ENCODE data around the gene SMURF1.

Gene SMURF1

DNA sequence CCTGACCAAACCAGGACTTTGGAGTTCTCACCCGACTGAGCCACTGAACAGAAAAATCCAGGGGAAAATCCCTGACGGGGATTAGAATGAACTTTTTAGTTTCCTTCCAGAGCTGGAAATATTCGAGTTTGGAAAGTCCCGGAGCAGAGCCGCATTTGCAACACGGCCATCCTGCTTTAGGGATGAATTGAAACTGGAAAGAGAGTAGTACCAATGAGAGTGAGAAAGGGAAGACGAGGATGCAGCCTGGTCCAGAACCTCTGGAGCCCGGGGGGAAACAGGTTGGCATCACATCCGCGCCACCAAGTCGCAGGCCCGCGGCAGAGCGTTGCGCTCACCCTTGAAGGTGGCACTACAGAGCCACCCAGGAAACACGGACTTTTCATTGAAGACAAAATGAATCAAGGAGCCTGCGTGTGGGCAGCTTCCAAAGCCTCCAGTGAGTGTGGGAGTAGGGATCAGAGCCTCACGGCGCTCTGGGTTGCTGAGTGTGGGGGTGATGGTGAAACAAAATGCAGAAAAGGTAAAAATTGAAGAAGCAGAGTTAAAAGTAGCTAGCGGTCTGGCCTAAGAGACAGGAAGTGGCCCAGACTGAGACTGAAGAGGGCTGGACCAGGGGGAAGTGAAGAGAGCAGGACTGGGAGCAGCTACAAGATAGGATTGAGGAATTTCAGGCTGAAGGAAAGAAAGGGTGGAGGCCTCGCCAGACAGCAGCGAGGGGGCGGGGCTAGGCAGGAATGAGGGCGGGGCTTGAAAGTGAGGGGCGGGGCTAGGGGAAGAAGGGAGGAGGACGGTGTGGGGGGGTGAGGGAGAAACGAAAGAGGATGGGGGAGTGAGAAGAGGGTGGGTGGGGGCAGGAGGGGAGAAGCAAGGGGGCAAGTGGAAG, 1.8 kb downstream of the SMURF1 start:
- DNase-seq = peak; percentile 65

DNA sequence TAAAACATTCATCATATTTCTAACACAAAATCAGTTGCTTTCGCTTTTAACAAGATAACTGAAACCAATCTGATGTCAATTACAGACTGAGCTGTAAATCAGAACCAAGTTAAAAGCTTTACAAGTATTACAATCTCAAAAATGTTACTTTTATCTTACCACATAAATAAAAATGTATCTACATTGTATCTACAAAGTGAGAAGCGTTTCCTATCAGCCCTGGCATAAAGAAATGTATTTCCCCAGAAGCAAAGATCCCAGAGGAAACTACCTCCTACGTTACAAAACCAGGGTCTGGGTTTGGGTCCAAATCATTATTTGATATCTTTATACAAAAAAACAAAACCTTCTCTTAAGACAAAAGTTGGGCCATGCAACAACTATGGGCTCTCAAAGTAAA, 2.6 kb downstream of the SMURF1 start:
- no peak for DNase-seq

DNA sequence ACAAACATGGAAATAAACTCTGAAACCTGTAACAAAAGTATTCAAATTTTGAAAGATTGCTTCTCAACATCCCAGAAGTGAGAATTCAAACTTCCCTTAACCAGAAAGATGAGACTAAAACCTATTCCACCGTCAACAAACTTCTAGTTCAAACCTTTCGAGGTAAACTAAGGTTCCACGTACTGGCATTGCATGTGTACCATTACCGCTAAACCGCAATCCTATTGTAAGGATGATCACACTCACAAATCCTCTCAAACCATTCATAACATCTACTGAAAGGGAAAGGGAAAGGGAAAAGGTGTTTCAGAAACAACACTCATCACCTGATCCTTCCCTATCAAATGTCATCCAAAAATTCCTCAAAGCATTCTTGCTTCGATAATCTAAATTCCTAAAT, 3.1 kb downstream of the SMURF1 start:
- DNase-seq = no peak

DNA sequence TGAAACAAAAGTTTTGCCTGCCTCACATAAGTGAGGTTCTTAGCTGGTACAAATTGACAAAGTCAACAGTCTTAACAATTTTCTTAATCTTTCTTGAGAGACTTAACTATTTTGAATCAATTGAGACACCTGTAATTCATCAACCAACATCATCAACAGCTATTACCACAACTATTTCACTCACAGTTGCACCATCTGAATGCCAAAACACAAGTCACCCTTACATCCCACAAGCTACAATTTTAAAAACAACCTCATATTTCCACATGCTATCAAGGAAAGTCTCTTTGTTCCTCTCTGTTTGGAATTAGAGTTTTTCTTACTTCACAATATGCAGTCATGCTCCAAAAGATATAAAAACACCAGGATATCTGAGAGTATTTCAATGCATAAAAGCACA, 4.9 kb downstream of the SMURF1 start:
- no peak for DNase-seq

DNA sequence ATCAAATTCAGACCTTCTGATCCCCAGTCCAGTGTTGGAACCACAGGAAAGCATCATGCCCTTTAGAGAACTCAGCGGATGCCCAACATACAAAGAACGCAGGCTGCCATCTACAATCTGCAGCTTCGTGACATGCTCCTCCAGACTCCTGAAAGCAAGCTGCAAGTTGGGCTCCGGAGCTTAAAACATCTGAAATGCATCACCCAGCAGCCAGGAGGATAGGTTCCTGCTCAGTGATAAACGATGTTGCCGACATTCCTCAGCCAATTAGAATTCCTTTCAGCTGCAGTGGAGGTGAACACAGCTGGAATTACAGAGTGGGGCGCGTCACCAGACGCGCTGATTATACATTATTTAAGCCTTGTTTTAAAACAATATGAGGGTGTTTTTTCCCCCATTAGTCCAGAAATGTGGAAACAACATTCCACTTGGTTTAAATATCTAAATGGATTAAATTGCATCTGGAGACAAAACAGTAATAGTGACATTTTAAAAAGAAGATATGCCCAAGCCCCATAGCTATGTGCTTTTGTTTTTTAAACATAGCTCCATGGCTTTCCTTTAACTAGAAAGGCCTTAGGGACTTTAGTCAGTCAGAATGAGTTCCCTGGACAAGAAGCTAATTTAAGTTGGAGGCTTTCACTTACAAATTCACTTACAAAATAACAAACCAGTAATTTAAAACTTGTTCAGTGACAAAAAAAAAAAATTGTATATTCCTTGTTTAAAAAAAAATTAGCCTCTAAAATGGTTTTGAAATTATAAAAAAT, 6.3 kb downstream of the SMURF1 start:
- no peak for DNase-seq

DNA sequence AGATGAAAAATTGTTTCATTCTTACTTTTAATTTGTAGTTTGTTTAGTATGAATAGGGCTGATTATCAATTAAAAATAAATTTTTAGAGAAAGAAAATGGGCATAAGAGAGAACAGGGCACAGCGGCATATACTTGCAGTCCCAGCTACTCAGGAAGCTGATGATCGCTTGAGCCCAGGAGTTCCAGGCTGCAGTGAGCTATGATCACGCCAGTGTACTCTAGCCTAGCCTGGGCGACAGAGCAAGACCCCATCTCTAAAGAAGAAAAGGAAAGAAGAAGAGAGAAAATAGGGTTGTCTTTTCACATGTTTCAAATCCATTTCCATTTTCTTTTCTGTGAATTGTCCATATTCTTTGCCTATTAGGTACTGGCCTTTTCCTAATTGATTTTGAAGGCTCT, 8.0 kb downstream of the SMURF1 start:
- no peak for DNase-seq

DNA sequence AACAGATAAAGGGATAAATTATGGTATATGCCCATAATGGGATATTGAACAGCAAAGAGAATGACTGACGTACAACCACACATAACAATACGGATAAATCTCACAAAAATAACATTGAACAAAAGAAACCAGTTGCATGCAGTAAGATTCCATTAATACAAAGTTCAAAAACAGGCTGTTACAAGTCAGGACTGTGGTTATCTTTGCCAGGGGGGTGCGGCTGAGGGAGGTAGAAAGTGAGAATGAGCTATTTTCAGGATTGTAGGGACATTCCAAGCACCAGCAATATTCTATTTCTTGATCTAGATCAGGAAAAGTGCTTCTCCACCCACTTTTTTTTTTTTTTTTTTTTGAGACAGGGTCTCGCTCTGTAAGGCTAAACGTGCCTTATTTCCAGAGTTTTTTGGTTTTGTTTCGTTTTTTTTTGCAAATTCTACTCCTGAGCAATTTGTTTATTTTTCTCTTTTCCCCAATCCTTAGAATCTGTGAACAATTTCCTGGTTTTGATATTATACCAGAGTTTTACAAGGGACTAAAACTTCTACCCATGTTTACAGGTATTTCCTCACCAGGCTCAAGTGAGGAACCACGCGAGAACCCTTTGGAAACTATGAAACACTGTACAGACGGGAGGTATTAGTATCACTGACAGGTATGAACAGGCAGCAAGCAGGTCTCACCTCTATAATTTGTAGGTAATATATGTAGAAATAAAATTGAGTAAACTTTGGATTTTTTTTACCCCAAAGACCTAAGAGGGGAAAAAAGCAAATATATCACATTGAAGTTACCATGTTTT, 9.9 kb downstream of the SMURF1 start:
- DNase-seq = no peak

DNA sequence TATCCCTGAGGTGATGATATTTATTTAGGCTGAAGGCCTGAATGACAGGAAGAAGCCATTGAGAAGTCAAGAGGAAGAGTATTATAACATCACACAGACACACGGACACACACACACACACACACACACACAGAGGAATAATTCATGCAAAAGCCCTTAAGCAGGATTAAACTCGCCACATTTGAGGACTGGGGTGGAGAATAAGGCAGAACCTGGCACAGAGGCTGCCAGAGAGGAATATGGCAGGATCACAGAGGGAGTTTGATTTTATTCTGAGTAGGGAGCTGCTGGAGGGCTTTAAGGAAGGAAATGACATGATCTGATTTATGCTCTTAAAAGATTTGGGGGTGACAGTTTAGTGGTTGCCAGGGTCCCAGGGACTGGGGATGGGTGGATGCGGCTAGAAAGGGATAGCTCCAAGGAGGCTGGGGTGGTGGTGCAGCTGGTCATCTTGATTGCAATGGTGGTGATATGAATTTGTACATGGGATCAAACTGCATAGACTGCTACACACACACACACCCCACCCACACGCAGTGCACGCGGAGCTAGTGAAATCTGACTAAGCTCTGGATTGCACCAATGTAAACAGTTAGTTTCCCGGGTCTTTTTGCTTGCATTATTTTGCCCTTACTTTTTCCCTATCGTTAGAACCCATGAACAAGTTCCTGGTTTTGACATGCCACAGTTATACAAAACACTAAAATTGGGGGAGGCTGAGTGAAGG, 11.2 kb downstream of the SMURF1 start:
- DNase-seq = no peak

DNA sequence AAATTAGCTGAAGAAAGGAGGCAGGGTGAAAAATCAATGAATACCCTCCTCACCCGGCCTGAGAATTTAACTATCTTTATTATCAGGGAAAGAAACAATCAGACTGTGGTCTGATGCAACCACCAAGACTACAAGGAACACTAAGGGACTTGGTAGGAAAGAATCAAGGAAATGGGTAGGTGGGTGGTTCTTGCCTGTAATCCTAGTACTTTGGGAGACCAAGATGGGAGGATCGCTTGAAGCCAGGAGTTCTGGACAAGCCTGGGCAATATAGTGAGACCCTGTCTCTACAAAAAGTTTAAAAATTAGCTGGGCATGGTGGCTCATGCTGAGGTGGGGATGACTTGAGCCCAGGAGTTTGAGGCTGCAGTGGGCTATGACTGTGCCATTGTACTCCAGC, 12.6 kb downstream of the SMURF1 start:
- DNase-seq = no peak

DNA sequence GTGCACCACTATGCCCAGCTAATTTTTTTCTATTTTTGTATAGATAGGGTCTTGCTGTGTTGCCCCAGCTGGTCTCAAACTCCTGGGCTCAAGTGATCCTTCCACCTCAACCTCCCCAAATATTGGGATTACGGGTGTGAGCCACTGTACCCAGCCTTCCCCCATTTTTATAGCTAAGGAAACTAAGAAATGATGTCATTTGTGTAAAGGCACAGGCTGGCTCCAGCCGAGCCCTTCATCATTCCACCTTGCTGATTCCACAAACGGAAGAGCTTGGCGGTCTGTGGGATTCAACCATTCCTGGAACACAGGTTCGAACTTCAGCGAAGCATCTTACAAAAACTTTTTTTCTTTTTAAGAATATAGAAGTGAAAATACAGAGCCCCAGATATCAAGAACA, 14.4 kb downstream of the SMURF1 start:
- no peak for DNase-seq

DNA sequence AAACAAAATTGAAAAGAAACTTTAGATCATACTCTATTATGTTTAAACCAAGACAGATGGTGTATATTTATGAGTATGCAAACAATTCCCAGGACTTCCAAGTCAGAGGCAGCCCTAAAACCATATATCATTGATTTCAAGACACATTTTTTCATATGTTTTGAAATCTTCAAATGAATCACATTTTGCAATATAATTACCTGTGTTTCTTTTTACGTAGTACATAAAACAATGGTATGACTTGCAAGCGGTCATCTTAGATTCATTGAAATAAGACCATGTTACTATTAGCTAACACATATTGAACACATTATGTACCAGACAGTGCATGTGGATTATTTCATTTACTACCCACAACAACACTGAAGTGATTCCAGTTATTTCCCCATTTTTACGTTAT, 14.9 kb downstream of the SMURF1 start:
- no peak for DNase-seq

DNA sequence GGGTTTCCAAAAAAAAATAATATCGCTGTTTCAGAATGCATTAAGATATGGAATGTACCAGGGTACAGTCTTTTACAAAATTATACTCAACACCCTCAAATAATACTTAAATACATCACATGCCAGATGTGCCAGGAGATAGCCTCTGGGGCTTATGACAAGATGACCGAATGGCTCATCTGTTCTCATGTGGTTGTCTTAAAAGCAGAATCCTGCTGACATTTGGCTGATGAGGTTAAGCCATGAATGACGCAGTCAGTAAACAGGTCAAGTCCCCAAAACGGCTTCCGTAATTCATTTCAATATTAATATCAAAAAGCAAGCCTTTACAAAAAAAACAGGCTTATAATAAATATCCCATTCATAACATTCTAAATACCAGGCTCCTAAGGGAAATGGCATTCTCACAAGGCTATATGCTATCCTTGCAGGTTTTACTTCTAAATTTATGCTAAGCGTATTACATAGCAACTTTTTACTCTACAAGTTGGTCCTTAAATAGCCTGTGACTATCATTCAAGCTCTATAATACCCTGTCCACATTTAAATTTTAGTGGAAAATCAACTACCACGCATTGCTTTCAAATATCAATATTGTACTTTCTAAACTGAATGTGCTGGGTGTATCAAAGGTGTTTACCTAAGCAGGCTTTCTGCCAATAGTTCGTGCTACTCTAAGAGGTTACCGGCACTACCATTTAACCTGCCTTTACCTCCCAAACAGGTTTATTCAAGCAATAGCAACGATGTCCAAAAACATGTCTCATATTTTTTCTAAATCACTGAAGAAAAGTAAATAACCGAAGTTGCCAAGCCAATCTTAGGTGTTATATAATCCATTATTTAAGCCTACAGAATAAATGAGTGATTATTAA, 15.6 kb downstream of the SMURF1 start:
- no peak for DNase-seq

DNA sequence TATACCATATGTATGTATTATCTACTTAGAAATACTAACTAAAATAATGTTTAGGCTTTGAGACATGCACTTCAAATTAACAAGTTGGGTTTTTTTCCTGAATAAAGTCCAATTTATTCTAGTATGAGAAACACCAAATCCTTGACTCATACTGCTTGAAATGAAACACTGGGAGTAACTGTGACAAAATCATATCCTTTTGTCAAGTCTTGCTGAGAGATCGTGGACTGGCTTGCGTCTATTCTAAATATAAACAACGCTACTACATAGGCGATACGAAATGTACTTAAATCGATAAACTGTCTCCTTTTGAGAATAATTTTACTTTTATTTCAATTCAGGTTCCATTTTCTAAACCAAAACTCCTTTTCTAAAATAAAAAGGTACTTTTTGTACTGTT, 16.3 kb downstream of the SMURF1 start:
- no peak for DNase-seq

DNA sequence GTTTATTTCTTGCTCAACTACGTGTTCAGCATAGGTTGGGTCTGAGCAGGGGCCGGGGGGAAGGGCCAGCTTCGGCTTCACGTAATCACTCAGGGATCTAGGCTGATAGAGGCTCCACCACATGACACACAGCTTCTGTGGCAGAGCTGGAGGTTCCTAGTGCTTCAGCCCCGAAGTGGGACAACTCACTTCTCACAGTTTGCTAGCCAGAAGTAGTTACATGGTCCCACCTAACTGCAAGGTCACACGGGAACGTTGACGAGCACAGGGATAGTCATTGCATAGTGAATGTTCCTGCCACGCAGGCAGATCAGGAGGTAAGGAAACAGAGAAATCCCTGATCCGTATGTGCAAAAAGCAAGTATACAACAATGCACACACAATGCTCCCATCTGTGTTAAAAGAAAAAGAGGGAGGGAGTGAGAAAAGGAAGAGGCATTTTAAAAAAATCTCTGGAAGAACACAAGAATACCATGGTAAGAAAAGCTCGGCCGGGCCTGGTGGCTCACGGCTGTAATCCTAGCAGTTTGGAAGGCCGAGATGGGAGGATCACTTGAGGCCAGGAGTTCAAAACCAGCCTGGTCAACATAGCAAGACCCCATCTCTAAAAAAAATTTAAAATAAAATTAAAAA, 16.9 kb downstream of the SMURF1 start:
- no peak for DNase-seq

DNA sequence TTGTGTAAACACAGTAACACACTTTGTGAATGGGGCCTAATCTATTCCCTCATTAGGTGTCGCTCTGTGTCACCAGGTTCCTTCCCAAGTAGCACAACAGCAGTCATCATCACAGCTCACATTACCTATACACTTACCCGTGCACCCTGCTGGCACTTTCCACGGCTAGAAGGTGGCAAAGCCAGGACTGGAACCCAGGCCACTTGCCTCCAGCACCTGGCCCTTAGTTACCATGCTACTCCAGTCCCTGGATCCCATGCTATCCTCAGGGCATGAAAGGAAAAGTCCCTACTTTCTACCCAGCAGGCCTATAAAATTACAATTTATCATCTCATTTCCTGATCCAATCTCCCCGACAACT, 18.4 kb downstream of the SMURF1 start:
- DNase-seq = no peak

DNA sequence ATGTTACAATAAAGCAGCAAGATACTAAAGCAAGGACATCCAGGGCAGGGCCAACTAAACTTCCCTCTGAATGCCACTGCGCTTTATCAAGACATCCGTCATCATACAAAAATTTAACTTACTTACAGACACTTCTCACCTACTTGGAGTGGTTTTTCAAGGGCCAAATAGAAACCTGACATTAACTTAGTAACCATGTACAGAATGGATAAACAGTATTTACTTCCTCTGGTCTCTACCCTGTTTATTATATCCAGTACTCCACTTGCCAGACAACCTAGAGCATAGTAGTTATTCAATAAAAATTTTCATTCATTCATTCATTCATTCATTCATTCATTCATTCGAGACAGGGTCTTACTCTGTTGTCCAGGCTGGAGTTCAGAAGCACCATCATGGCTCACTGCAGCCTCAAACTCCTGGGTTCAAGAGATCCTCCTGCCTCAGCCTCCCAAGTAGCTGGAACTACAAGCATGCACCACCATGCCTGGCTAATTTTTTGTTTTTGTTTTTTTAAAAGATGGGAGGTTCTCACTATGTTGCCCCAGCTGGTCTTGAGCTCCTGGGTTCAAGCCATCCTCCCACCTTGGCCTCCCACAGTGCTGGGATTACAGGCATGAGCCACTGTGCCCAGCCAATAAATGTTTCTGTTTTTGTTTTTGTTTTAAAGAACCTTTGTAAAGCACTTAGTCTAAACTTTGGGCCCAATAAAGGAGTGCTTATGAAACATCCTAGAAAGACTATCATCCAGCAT, 19.0 kb downstream of the SMURF1 start:
- DNase-seq = no peak

DNA sequence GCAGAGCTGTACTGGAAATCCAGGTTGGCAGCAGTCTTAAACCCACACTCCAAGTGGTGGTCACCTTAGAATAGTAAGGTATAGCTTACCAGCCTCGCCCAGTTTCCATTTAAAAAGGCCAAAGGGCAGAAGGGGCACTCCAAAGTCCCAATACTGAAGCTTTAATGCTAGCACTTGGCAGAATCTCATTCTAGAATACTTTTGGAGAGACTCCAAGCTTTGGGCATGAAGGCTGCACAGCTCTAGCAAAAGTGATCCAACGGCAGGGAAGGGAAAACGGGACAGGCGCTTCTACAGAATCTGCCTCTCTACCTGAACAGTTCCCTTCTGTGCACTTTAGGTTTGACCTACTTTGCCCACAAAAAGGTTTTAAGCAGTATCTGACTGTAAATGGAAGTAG, 19.7 kb downstream of the SMURF1 start:
- DNase-seq = no peak

DNA sequence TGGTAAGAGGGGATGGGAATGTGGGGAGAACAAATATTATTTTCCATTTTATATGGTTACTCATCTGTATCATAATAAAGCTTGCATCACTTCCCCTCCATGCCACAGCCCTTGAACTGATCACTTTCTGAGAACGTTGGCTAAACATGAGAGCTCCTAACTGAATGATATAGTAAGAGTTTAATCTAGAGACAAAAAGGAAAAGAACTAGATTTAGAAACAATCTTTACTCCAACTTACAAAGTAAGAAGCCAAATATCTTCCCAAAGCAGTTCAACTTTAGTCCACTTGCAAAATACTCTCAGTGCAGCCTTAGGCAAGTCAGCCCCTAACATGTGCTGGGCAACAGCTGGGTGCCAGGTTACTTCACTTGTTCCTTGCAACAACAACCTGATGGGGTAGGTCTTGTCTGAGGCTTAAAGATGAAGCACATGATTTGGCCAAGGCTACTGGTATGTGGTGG, 20.3 kb downstream of the SMURF1 start:
- no peak for DNase-seq

DNA sequence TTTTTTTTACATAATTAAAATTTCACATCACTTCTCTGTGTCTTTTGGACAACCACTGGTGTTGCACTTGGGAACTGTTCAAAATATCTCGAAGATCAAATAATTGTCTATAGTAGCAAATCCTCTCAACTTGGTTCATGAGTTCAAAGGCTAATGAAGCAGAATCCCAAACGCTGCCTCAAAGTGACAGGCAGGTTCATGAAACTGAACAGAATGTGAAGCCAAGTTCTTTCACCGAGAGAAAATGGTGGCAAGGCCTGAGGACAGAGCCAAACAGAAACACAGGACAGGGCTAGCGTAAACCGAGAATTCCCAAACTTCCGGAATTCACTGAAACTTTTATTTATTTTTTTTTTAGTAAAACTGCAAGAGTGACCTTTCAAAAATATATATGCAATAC, 21.1 kb downstream of the SMURF1 start:
- no peak for DNase-seq

DNA sequence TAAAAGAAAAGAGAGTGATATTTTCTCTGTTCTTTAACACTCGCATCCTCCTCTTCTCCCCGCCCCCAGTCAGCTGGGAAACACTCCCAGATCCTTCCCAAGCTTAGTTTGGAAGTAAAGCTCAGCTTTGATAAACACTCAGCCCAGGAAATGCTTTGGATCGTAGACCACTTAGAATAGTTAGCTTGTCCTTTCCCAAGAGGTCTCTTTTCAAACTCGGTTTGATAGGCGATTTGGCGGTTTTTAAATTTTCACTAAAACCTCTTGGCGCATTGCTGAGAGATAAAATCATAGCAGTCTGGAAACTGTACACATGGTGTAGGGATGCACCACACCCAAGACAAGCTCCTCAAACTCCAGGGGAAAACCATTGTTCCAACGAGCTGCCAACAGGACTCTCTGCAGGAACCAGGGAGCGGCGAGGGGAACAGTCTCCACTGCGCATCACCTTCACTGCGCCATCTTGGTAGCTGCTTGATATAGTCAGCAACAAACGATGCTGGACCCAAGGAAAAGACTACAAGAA, 22.3 kb downstream of the SMURF1 start:
- no peak for DNase-seq

Data from stimulated activated CD4-positive, alpha-beta T cell treated with anti-CD3 and anti-CD28 coated beads, Interleukin-12 subunit alpha, Interleukin-12 subunit beta, amount 100 ng/mL, for 4 hours (primary cell).